ENCODE data around the gene PTPRN2. TPM values are rescaled to one million over a fixed set of nuclear protein-coding genes. Genes with fewer than 3 reads are reported as not detected.

Gene PTPRN2
- total and polyA plus RNA-seq, 9 of the 15 experiments (the other 6 are each of a cell fraction or from before 2014, with no cell fraction given): not detected

- peak; percentile 3; the same call in 1 of the 2 replicates for TF ChIP-seq ZBTB26 (CRISPR knock-in tag; IDR thresholded peaks at IDR 0.05)
- peak; percentile 41; the same call in 1 of the 2 replicates for TF ChIP-seq OTX1 (CRISPR knock-in tag; IDR thresholded peaks at IDR 0.05)
- no peak for TF ChIP-seq BCOR (IDR thresholded peaks at IDR 0.05)
- H3K4me3 ChIP-seq: no peak overlapping the region
- no peaks in the 10 kb centered on the region for H3K79me2 ChIP-seq (ENCODE audit: control insufficient read depth, insufficient read depth, low read length)
- H3K27me3 ChIP-seq (ENCODE audit: control insufficient read depth in 2 of 2, insufficient read depth in 2 of 2, low read length in 2 of 2): peaks cover 50 to 84% of the 10 kb centered on the region in 2 experiments
- H3K4me1 ChIP-seq (replicated peaks in 1 of 2; ENCODE audit: control insufficient read depth in 2 of 2, insufficient read depth in 2 of 2, low read length in 2 of 2): peaks cover 0 to 11% of the 10 kb centered on the region in 2 experiments; a peak in 1 of 5 replicates
- BruUV-seq (replicated peaks): no TSS peak
- no peaks in the 10 kb centered on the region for H3K36me3 ChIP-seq (ENCODE audit: control insufficient read depth, insufficient read depth, low read length)
- H3K9me3 ChIP-seq (replicated peaks; ENCODE audit: control insufficient read depth, insufficient read depth, low read depth, low read length): no peaks in the 10 kb centered on the region
- WGBS (ENCODE audit: insufficient coverage, low coverage, missing lambda C conversion rate): 9% methylated on average over 4 of the region's 4 CpGs
- ATAC-seq (no peak), DNase-seq (ENCODE audit: extremely low read depth in 1 of 4, low spot score in 3 of 4) (no peak), FAIRE-seq (no peak)
- no peaks in the 10 kb centered on the region for H3K9me1 ChIP-seq (ENCODE audit: control insufficient read depth, insufficient read depth, low read length)
- no peak overlapping the region for H3K9ac ChIP-seq (ENCODE audit: insufficient read depth in 1 of 2, low read depth in 2 of 2, low read length in 2 of 2)
- intact Hi-C loops (cut with micrococcal nuclease) (no loop called here), in situ Hi-C loops (cut with MboI) (no loop called here)
- H4K20me1 ChIP-seq (replicated peaks; ENCODE audit: control insufficient read depth, insufficient read depth, low read length): peaks cover 12% of the 10 kb centered on the region
- H2AFZ ChIP-seq (ENCODE audit: low read depth, low read length): no peak overlapping the region
- H3K27ac ChIP-seq (ENCODE audit: extremely low read depth, low read depth, low read length): no peak overlapping the region; the same call in 2 of the 3 replicates
- no peak overlapping the region for H3K4me2 ChIP-seq (ENCODE audit: insufficient read depth, low read length)
- CTCF ChIA-PET (ENCODE audit: low intra/inter-chr PET ratio): no interaction called here
- POLR2A ChIA-PET: no interaction called here
These were observed 797.7 kb downstream of the PTPRN2 start for GRCh38 chr7:157789942-157790341.

GRCh38 chr7:157789094-157789493, 798.5 kb downstream of the PTPRN2 start:
- CTCF ChIA-PET (ENCODE audit: low intra/inter-chr PET ratio): no interaction called here
- FAIRE-seq: no peak
- TF ChIP-seq TAL1 (IDR thresholded peaks at IDR 0.05) (no peak), BCLAF1 (IDR thresholded peaks at IDR 0.05; ENCODE audit: borderline replicate concordance in 1 of 2, control insufficient read depth in 1 of 2, low read depth in 2 of 2, low read length in 1 of 2) (no peak), MCM3 (IDR thresholded peaks at IDR 0.05) (no peak), E2F8 (IDR thresholded peaks at IDR 0.05; ENCODE audit: low read depth, partially characterized antibody) (no peak), POLR3A (IDR thresholded peaks at IDR 0.05; ENCODE audit: borderline replicate concordance, extremely low read depth, insufficient read depth, insufficient read length) (no peak)

More at GRCh38 chr7:157789094-157789493, 798.5 kb downstream of the PTPRN2 start:
- Histone ChIP-seq H3K9me1 (ENCODE audit: control insufficient read depth, insufficient read depth, low read length) (no peaks in the 10 kb centered on the region), H3K79me2 (ENCODE audit: control insufficient read depth, insufficient read depth, low read length) (no peaks in the 10 kb centered on the region), H3K4me3 (no peak overlapping the region), H3K27me3 (ENCODE audit: control insufficient read depth in 2 of 2, insufficient read depth in 2 of 2, low read length in 2 of 2) (peaks cover 46 to 86% of the 10 kb centered on the region in 2 experiments), H2AFZ (ENCODE audit: low read depth, low read length) (no peak overlapping the region), H3K9ac (ENCODE audit: insufficient read depth in 1 of 2, low read depth in 2 of 2, low read length in 2 of 2) (no peak overlapping the region), H3K36me3 (ENCODE audit: control insufficient read depth, insufficient read depth, low read length) (no peaks in the 10 kb centered on the region), H3K4me1 (replicated peaks in 1 of 2; ENCODE audit: control insufficient read depth in 2 of 2, insufficient read depth in 2 of 2, low read length in 2 of 2) (peaks cover 0 to 12% of the 10 kb centered on the region in 2 experiments; a peak in 1 of 5 replicates), H4K20me1 (replicated peaks; ENCODE audit: control insufficient read depth, insufficient read depth, low read length) (peaks cover 14% of the 10 kb centered on the region), H3K9me3 (replicated peaks; ENCODE audit: control insufficient read depth, insufficient read depth, low read depth, low read length) (no peaks in the 10 kb centered on the region), H3K27ac (ENCODE audit: extremely low read depth, low read depth, low read length) (no peak overlapping the region), H3K4me2 (ENCODE audit: insufficient read depth, low read length) (no peak overlapping the region)
- intact Hi-C loops (cut with micrococcal nuclease) (no loop called here), in situ Hi-C loops (cut with MboI) (no loop called here)
- BruUV-seq (replicated peaks): no TSS peak
- 18% methylated on average over 12 of the region's 12 CpGs for WGBS (ENCODE audit: insufficient coverage, low coverage, missing lambda C conversion rate)
- POLR2A ChIA-PET: interaction anchor here (0.6 to 0.9 kb wide), 3 partner anchors 10 to 342 kb away, joined by 3 read pairs; no protein-coding TSS in a partner anchor
- no peak for DNase-seq (ENCODE audit: extremely low read depth in 1 of 4, low spot score in 3 of 4)
- no peak for ATAC-seq
